K562 (cell line): Measurements from ENCODE around the gene MAP4K1. TPM values are rescaled to one million over a fixed set of nuclear protein-coding genes. Genes with fewer than 3 reads are reported as not detected.
A peak's percentile ranks its signal among the peaks of the same experiment; 100 is the strongest.

Source experiments
- CBX8 ChIP-seq: fragments of 200-600 bp; sonication (generic); IDR thresholded peaks from 2 replicates; pipeline ENCODE4 v1.6.1; 2012; ENCODE audit warnings: borderline replicate concordance, mixed run types, low read depth, mild to moderate bottlenecking, moderate library complexity, mixed read lengths, low read length, control low read depth, inconsistent platforms; ENCODE audit not compliant: poor library complexity, severe bottlenecking; ENCODE audit errors: extremely low read depth
- CHD4 ChIP-seq: fragments of 200-600 bp; sonication (generic); IDR thresholded peaks from 3 replicates; pipeline ENCODE4 v1.6.1; 2012; ENCODE audit warnings: low read depth, mild to moderate bottlenecking, mixed read lengths, low read length, inconsistent platforms; ENCODE audit not compliant: insufficient read depth, insufficient replicate concordance, poor library complexity, severe bottlenecking
- CREB5 ChIP-seq: fragments of 250-450 bp; sonication (Bioruptor Pico); IDR thresholded peaks from 2 replicates; pipeline ENCODE4 v1.5.0; 2020; ENCODE audit warnings: mild to moderate bottlenecking
- CSDE1 ChIP-seq, 2 experiments: fragments of 450-650 bp; IDR thresholded peaks; 2 replicates each; pipeline ENCODE4 v1.6.1; 2016; ENCODE audit warnings: mild to moderate bottlenecking in 1 of 2
- IFI16 ChIP-seq: fragments of 250-450 bp; sonication (Bioruptor Pico); IDR thresholded peaks from 2 replicates; pipeline ENCODE4 v2.1.2; 2022; ENCODE audit warnings: mild to moderate bottlenecking, inconsistent platforms
- KDM1A ChIP-seq, 2 experiments: fragments of 450-650 bp; IDR thresholded peaks; 2 replicates each; pipeline ENCODE4 v1.6.1; 2016; ENCODE audit warnings: mild to moderate bottlenecking in 2 of 2
- L3MBTL2 ChIP-seq: fragments of 450-650 bp; IDR thresholded peaks from 2 replicates; pipeline ENCODE4 v1.6.1; 2016; ENCODE audit warnings: mild to moderate bottlenecking, moderate library complexity
- MCM2 ChIP-seq: fragments of 450-650 bp; IDR thresholded peaks from 2 replicates; pipeline ENCODE4 v1.6.1; 2017; ENCODE audit warnings: low read depth, mild to moderate bottlenecking
- NRF1 ChIP-seq, 2 experiments: fragments of 450-650 bp; IDR thresholded peaks in 1 of 2; conservative IDR thresholded peaks in 1 of 2; 2 replicates each; pipeline ENCODE4 v1.6.1; 2014; ENCODE audit warnings: mild to moderate bottlenecking in 2 of 2
- PHF21A ChIP-seq: fragments of 450-650 bp; IDR thresholded peaks from 2 replicates; pipeline ENCODE4 v1.6.1; 2017; ENCODE audit warnings: low read depth, borderline replicate concordance
- SMARCC2 ChIP-seq: fragments of 450-650 bp; IDR thresholded peaks from 2 replicates; pipeline ENCODE4 v1.6.1; 2017; ENCODE audit warnings: antibody characterized with exemption, moderate library complexity, mild to moderate bottlenecking, low read depth
- ZFP30 ChIP-seq: fragments of 250-450 bp; sonication (Bioruptor Pico); IDR thresholded peaks from 2 replicates; pipeline ENCODE4 v1.8.0; 2022; ENCODE audit warnings: moderate library complexity, mild to moderate bottlenecking, inconsistent platforms, borderline replicate concordance
- ZNF3 ChIP-seq: fragments of 250-450 bp; sonication (Bioruptor Pico); IDR thresholded peaks from 2 replicates; pipeline ENCODE4 v1.5.0; 2021; ENCODE audit warnings: mild to moderate bottlenecking, moderate library complexity
- polyA plus RNA-seq, 8 experiments: library from polyadenylated mRNA; depleted of rRNA in 4 of 8; stranded (reverse) in 5 of 8; unstranded in 3 of 8; fragments of >200 nt; fragmentation: Nextera tagmentation in 2 of 8; fragmentation: Illumina TruSeq in 1 of 8; extraction: Ambion mirVana in 2 of 8; extraction: Trizol in 1 of 8; gene quantifications; 2 replicates each; pipeline versions ENCODE4 v1.2.1 to v1.2.3, GENCODE V29; 2011 to 2014; ENCODE audit warnings: inconsistent platforms in 1 of 8, missing spikeins in 1 of 8
- total RNA-seq, 7 experiments: library from RNA; depleted of rRNA in 6 of 7; stranded (reverse); fragments of >200 nt in 6 of 7; fragmentation: Illumina TruSeq in 2 of 7; extraction: Trizol in 2 of 7; gene quantifications; 2 replicates each; pipeline versions ENCODE4 v1.2.1 to v1.2.3, GENCODE V29; 2011 to 2021; ENCODE audit warnings: low replicate concordance in 1 of 7
- TF ChIP-seq, protein P1 (sequence below): fragments of 450-650 bp; IDR thresholded peaks from 2 replicates; pipeline ENCODE4 v1.6.1; 2018; ENCODE audit not compliant: partially characterized antibody
- TF ChIP-seq, protein P2 (sequence below): fragments of 450-650 bp; IDR thresholded peaks from 2 replicates; pipeline ENCODE4 v1.6.1; 2017; ENCODE audit warnings: antibody characterized with exemption, mild to moderate bottlenecking
- TF ChIP-seq, protein P3 (sequence below): fragments of 250-450 bp; sonication (Bioruptor Pico); IDR thresholded peaks from 2 replicates; pipeline ENCODE4 v1.8.0; 2021; ENCODE audit warnings: mild to moderate bottlenecking, moderate library complexity

Gene MAP4K1
- total and polyA plus RNA-seq, 9 of the 15 experiments (the other 6 are each of a cell fraction or from before 2014, with no cell fraction given): 0.14 to 3.2 (median 0.73) TPM; not detected in 1

DNA sequence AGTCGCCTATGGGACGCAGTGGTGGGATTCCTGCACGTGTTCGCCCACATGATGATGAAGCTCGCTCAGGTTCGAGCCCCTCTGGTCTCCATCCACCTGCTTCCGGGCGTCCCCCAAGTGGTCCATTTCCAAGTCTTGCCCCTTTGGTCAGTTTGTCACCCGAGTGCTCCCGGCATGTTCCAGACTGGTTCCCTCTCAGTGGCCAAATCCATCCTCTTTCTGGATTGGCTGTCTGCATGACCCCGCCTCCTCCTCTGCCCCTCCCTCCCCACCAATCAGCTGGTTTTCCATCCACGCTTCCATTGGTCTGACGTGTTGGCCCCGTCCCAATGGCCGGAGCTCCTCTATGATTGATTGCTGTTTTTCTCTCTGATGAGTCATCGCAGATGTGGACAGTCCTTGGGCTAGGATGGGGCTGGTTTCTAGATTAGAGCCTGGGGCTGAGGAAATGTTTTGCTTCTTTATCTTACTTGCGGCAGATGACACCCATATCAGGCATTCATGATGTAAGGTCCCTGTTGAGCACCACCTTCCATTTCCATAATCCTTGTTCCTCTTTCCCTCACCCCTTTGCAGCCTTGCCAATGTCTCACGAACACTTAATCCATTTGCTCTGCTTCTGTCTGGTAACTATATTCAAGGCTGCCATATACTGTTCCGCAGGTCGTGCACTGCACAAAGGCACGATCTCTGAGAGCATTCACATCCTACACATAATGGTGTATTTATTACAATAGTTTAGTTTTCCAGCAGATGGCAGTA, 73.8 kb downstream of the MAP4K1 start (continued):
- TF ChIP-seq MCM2 (no peak), SMARCC2 (peak; percentile 96), NRF1 (conservative IDR thresholded peaks at IDR 0.05 in 1 of 2, IDR thresholded peaks at IDR 0.05 in 1 of 2) (peak in 1 of 2 experiments; percentile 63), KDM1A (IDR thresholded peaks at IDR 0.05) (peak; percentile 88 to 92), L3MBTL2 (peak; percentile 84), ZFP30 (CRISPR knock-in tag) (no peak), PHF21A (peak; percentile 39; the same call in 1 of the 2 replicates), CHD4 (no peak), ZNF3 (CRISPR knock-in tag) (no peak), CREB5 (no peak), CSDE1 (IDR thresholded peaks at IDR 0.05) (peak in 1 of 2 experiments; percentile 59; a peak in 1 of 4 replicates), CBX8 (no peak), IFI16 (CRISPR knock-in tag) (no peak)
- TF ChIP-seq, protein P1, sequence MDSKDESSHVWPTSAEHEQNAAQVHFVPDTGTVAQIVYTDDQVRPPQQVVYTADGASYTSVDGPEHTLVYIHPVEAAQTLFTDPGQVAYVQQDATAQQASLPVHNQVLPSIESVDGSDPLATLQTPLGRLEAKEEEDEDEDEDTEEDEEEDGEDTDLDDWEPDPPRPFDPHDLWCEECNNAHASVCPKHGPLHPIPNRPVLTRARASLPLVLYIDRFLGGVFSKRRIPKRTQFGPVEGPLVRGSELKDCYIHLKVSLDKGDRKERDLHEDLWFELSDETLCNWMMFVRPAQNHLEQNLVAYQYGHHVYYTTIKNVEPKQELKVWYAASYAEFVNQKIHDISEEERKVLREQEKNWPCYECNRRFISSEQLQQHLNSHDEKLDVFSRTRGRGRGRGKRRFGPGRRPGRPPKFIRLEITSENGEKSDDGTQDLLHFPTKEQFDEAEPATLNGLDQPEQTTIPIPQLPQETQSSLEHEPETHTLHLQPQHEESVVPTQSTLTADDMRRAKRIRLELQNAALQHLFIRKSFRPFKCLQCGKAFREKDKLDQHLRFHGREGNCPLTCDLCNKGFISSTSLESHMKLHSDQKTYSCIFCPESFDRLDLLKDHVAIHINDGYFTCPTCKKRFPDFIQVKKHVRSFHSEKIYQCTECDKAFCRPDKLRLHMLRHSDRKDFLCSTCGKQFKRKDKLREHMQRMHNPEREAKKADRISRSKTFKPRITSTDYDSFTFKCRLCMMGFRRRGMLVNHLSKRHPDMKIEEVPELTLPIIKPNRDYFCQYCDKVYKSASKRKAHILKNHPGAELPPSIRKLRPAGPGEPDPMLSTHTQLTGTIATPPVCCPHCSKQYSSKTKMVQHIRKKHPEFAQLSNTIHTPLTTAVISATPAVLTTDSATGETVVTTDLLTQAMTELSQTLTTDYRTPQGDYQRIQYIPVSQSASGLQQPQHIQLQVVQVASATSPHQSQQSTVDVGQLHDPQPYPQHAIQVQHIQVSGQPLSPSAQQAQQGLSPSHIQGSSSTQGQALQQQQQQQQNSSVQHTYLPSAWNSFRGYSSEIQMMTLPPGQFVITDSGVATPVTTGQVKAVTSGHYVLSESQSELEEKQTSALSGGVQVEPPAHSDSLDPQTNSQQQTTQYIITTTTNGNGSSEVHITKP: peak; percentile 66
- TF ChIP-seq, protein P2, sequence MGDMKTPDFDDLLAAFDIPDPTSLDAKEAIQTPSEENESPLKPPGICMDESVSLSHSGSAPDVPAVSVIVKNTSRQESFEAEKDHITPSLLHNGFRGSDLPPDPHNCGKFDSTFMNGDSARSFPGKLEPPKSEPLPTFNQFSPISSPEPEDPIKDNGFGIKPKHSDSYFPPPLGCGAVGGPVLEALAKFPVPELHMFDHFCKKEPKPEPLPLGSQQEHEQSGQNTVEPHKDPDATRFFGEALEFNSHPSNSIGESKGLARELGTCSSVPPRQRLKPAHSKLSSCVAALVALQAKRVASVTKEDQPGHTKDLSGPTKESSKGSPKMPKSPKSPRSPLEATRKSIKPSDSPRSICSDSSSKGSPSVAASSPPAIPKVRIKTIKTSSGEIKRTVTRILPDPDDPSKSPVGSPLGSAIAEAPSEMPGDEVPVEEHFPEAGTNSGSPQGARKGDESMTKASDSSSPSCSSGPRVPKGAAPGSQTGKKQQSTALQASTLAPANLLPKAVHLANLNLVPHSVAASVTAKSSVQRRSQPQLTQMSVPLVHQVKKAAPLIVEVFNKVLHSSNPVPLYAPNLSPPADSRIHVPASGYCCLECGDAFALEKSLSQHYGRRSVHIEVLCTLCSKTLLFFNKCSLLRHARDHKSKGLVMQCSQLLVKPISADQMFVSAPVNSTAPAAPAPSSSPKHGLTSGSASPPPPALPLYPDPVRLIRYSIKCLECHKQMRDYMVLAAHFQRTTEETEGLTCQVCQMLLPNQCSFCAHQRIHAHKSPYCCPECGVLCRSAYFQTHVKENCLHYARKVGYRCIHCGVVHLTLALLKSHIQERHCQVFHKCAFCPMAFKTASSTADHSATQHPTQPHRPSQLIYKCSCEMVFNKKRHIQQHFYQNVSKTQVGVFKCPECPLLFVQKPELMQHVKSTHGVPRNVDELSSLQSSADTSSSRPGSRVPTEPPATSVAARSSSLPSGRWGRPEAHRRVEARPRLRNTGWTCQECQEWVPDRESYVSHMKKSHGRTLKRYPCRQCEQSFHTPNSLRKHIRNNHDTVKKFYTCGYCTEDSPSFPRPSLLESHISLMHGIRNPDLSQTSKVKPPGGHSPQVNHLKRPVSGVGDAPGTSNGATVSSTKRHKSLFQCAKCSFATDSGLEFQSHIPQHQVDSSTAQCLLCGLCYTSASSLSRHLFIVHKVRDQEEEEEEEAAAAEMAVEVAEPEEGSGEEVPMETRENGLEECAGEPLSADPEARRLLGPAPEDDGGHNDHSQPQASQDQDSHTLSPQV: peak; percentile 79
- TF ChIP-seq, protein P3, sequence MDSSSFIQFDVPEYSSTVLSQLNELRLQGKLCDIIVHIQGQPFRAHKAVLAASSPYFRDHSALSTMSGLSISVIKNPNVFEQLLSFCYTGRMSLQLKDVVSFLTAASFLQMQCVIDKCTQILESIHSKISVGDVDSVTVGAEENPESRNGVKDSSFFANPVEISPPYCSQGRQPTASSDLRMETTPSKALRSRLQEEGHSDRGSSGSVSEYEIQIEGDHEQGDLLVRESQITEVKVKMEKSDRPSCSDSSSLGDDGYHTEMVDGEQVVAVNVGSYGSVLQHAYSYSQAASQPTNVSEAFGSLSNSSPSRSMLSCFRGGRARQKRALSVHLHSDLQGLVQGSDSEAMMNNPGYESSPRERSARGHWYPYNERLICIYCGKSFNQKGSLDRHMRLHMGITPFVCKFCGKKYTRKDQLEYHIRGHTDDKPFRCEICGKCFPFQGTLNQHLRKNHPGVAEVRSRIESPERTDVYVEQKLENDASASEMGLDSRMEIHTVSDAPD: no peak
